Thyroid gland (tissue), 4 donors: ENCODE data around the gene WDR64. TPM values are rescaled to one million over a fixed set of nuclear protein-coding genes. Genes with fewer than 3 reads are reported as not detected.

Experiments
- DNase-seq, 2 donors: peaks; one replicate each; pipeline ENCODE4 v3.0.0-alpha.2; 2019
- H3K27ac ChIP-seq, 3 donors: fragments of 200-600 bp; sonication (generic); 1 replicate in 2 of 3; 2 replicates in 1 of 3; pipeline ENCODE4 v1.5.1; 2016 to 2019; ENCODE audit warnings: mild to moderate bottlenecking in 1 of 3, moderate library complexity in 1 of 3
- H3K27me3 ChIP-seq: fragments of 200-600 bp; sonication (generic); one replicate; pipeline ENCODE4 v1.5.1; 2019
- H3K36me3 ChIP-seq, 2 donors: fragments of 200-600 bp; sonication (generic); one replicate each; pipeline ENCODE4 v1.5.1; 2016 to 2019
- H3K4me1 ChIP-seq, 2 donors: fragments of 200-600 bp; sonication (generic); one replicate each; pipeline ENCODE4 v1.5.1; 2017 to 2019
- H3K4me3 ChIP-seq, 3 donors: fragments of 200-600 bp; sonication (generic); replicated peaks in 1 of 3; 1 replicate in 2 of 3; 2 replicates in 1 of 3; pipeline ENCODE4 v1.5.1; 2016; ENCODE audit warnings: mild to moderate bottlenecking in 1 of 3
- H3K9me3 ChIP-seq: fragments of 200-600 bp; sonication (generic); one replicate; pipeline ENCODE4 v1.5.1; 2017
- CTCF ChIP-seq, 6 experiments: fragments of 200-600 bp in 3 of 6; fragments of 450-650 bp in 3 of 6; sonication (generic) in 3 of 6; IDR thresholded peaks; one replicate each; pipeline ENCODE4 v1.5.1; 2016 to 2019; ENCODE audit warnings: antibody characterized with exemption in 6 of 6, mild to moderate bottlenecking in 2 of 6, inconsistent platforms in 1 of 6, moderate library complexity in 1 of 6
- POLR2A ChIP-seq, 2 donors: fragments of 450-650 bp; IDR thresholded peaks; one replicate each; pipeline ENCODE4 v1.6.1; 2017; ENCODE audit warnings: antibody characterized with exemption in 2 of 2, mild to moderate bottlenecking in 2 of 2, moderate library complexity in 1 of 2
- WGBS, 2 donors: methylation state at CpG; one replicate each; pipeline ENCODE4 v1.1.5; 2017; 5-methylcytosine and 5-hydroxymethylcytosine counted together
- intact Hi-C: fragments of 100-400 bp; cut with DNase I; formaldehyde crosslinking; loops from one replicate; pipeline ENCODE4 v1.15.1; 2023
- total RNA-seq, 4 donors: library from RNA; depleted of rRNA; stranded (reverse); fragments of >200 nt; gene quantifications; one replicate each; pipeline ENCODE4 v1.2.3, GENCODE V29; 2016

Gene WDR64
- total RNA-seq, 4 donors from 2014 or later: not detected

- H3K27me3 ChIP-seq: no peaks in the 10 kb centered on the region
- 81 to 83% methylated on average over 4 of the region's 4 CpGs for WGBS, 2 donors
- no peak for TF ChIP-seq POLR2A (IDR thresholded peaks at IDR 0.05)
- no peak for TF ChIP-seq CTCF (IDR thresholded peaks at IDR 0.05)
Measured at GRCh38 chr1:241715956-241716355, 63.9 kb downstream of the WDR64 start.

GRCh38 chr1:241716915-241717656, 65.0 kb downstream of the WDR64 start:
- TF ChIP-seq POLR2A (IDR thresholded peaks at IDR 0.05) (no peak), CTCF (IDR thresholded peaks at IDR 0.05) (no peak)
- Histone ChIP-seq H3K4me3 (no peak overlapping the region), H3K27ac (no peak overlapping the region), H3K9me3 (no peaks in the 10 kb centered on the region), H3K36me3 (no peaks in the 10 kb centered on the region), H3K4me1 (no peaks in the 10 kb centered on the region), H3K27me3 (no peaks in the 10 kb centered on the region)
- intact Hi-C loops: no loop called here
- DNase-seq: no peak
- WGBS, 2 donors: 65 to 68% methylated on average over 6 of the region's 6 CpGs

More at GRCh38 chr1:241715956-241716355, 63.9 kb downstream of the WDR64 start:
- H3K4me1 ChIP-seq: no peaks in the 10 kb centered on the region
- no peaks in the 10 kb centered on the region for H3K9me3 ChIP-seq
- no peak overlapping the region for H3K4me3 ChIP-seq
- H3K36me3 ChIP-seq: no peaks in the 10 kb centered on the region
- H3K27ac ChIP-seq: no peak overlapping the region
- no peak for DNase-seq
- intact Hi-C loops: no loop called here

GRCh38 chr1:241717975-241718374, 65.9 kb downstream of the WDR64 start:
- no peak overlapping the region for H3K27ac ChIP-seq
- TF ChIP-seq CTCF (IDR thresholded peaks at IDR 0.05): no peak
- TF ChIP-seq POLR2A (IDR thresholded peaks at IDR 0.05): no peak
- 40 to 42% methylated on average over 5 of the region's 5 CpGs for WGBS, 2 donors
- H3K9me3 ChIP-seq: no peaks in the 10 kb centered on the region
- H3K27me3 ChIP-seq: no peaks in the 10 kb centered on the region
- no peaks in the 10 kb centered on the region for H3K4me1 ChIP-seq
- no peak overlapping the region for H3K4me3 ChIP-seq
- intact Hi-C loops: no loop called here
- no peaks in the 10 kb centered on the region for H3K36me3 ChIP-seq
- DNase-seq: no peak

- intact Hi-C loops: no loop called here
- no peak for DNase-seq
- TF ChIP-seq CTCF (IDR thresholded peaks at IDR 0.05) (no peak), POLR2A (IDR thresholded peaks at IDR 0.05) (no peak)
- 84 to 95% methylated on average over 3 of the region's 3 CpGs for WGBS, 2 donors
- no peaks in the 10 kb centered on the region for H3K9me3 ChIP-seq
- no peak overlapping the region for H3K4me3 ChIP-seq
- H3K36me3 ChIP-seq: no peaks in the 10 kb centered on the region
- H3K27ac ChIP-seq: no peak overlapping the region
- no peaks in the 10 kb centered on the region for H3K27me3 ChIP-seq
- no peaks in the 10 kb centered on the region for H3K4me1 ChIP-seq
Measured at GRCh38 chr1:241721011-241721410, 68.9 kb downstream of the WDR64 start.

- TF ChIP-seq CTCF (IDR thresholded peaks at IDR 0.05) (no peak), POLR2A (IDR thresholded peaks at IDR 0.05) (no peak)
- intact Hi-C loops: no loop called here
- no peak for DNase-seq
- Histone ChIP-seq H3K9me3 (no peaks in the 10 kb centered on the region), H3K36me3 (no peaks in the 10 kb centered on the region), H3K4me1 (no peaks in the 10 kb centered on the region), H3K27me3 (no peaks in the 10 kb centered on the region), H3K27ac (no peak overlapping the region), H3K4me3 (no peak overlapping the region)
- 85 to 86% methylated on average over 4 of the region's 4 CpGs for WGBS, 2 donors
Measured at GRCh38 chr1:241722947-241723346, 70.9 kb downstream of the WDR64 start.
